Spleen (tissue), 11 donors: ENCODE data around the gene DOCK2. TPM values are rescaled to one million over a fixed set of nuclear protein-coding genes. Genes with fewer than 3 reads are reported as not detected.

Experiments
- DNase-seq: peaks from one replicate; pipeline ENCODE4 v3.0.0-alpha.2; 2020
- H3K27ac ChIP-seq, 8 donors: fragments of 200-600 bp; sonication (generic) in 7 of 8; 1 replicate in 4 of 8; 2 replicates in 4 of 8; pipeline versions ENCODE4 v1.5.0 to v1.8.0; 2016 to 2021; ENCODE audit warnings: inconsistent platforms in 4 of 8, mild to moderate bottlenecking in 4 of 8, moderate library complexity in 1 of 8
- H3K27me3 ChIP-seq, 7 donors: fragments of 200-600 bp; sonication (generic) in 6 of 7; replicated peaks in 1 of 7; 1 replicate in 4 of 7; 2 replicates in 3 of 7; pipeline versions ENCODE4 v1.5.0 to v1.8.0; 2016 to 2021; ENCODE audit warnings: inconsistent platforms in 3 of 7, mild to moderate bottlenecking in 1 of 7
- H3K36me3 ChIP-seq, 6 donors: fragments of 200-600 bp; sonication (generic) in 5 of 6; 1 replicate in 4 of 6; 2 replicates in 2 of 6; pipeline versions ENCODE4 v1.5.0 to v1.8.0; 2016 to 2021; ENCODE audit warnings: inconsistent platforms in 2 of 6
- H3K4me1 ChIP-seq, 6 donors: fragments of 200-600 bp; sonication (generic) in 5 of 6; 1 replicate in 3 of 6; 2 replicates in 3 of 6; pipeline versions ENCODE4 v1.5.0 to v1.8.0; 2016 to 2021; ENCODE audit warnings: inconsistent platforms in 3 of 6
- H3K4me3 ChIP-seq, 8 donors: fragments of 200-600 bp; sonication (generic) in 7 of 8; 1 replicate in 4 of 8; 2 replicates in 4 of 8; pipeline versions ENCODE4 v1.5.0 to v1.8.0; 2016 to 2021; ENCODE audit warnings: inconsistent platforms in 4 of 8, mild to moderate bottlenecking in 4 of 8, moderate library complexity in 2 of 8
- H3K9me3 ChIP-seq, 8 donors: fragments of 200-600 bp; sonication (generic) in 7 of 8; 1 replicate in 4 of 8; 2 replicates in 4 of 8; pipeline versions ENCODE4 v1.5.0 to v1.8.0; 2016 to 2021; ENCODE audit warnings: inconsistent platforms in 4 of 8
- POLR2A ChIP-seq, 3 donors: fragments of 450-650 bp; IDR thresholded peaks; one replicate each; pipeline ENCODE4 v1.5.1; 2017; ENCODE audit warnings: antibody characterized with exemption in 3 of 3, mild to moderate bottlenecking in 1 of 3
- POLR2AphosphoS5 ChIP-seq, 3 donors: sonication (generic); formaldehyde crosslinking; IDR thresholded peaks; one replicate each; pipeline ENCODE4 v1.5.1; 2017; ENCODE audit warnings: antibody characterized with exemption in 3 of 3
- WGBS, 5 donors: extraction: QIAGEN DNeasy Blood & Tissue Kit in 3 of 5; methylation state at CpG; one replicate each; pipeline versions ENCODE4 v1.1.5 to v1.1.7; 2013 to 2018; 5-methylcytosine and 5-hydroxymethylcytosine counted together
- intact Hi-C: fragments of 100-400 bp; cut with DNase I; formaldehyde crosslinking; loops from one replicate; pipeline ENCODE4 v1.15.0; 2023; ENCODE audit warnings: low total_unique reads
- polyA plus RNA-seq, 3 donors: library from polyadenylated mRNA; stranded (reverse); fragments of 200-250 nt; gene quantifications; one replicate each; pipeline ENCODE4 v1.2.1, GENCODE V29; 2013
- total RNA-seq, 7 donors: library from RNA; depleted of rRNA in 3 of 7; stranded (reverse); fragments of >200 nt in 3 of 7; fragmentation: NEBNext Ultra II Directional in 4 of 7; extraction: Animal tissue kit (Norgen Biotek cat#: 25700) in 4 of 7; gene quantifications; one replicate each; pipeline versions ENCODE4 v1.1.0 to v1.2.1, GENCODE V29; 2016 to 2021
- TF ChIP-seq, protein P1 (sequence below), 11 experiments: fragments of 200-600 bp in 7 of 11; fragments of 450-650 bp in 4 of 11; sonication (generic) in 4 of 11; IDR thresholded peaks in 8 of 11; conservative IDR thresholded peaks in 3 of 11; 1 replicate in 7 of 11; 2 replicates in 4 of 11; pipeline versions ENCODE4 v1.4.0 to v1.8.0; 2016 to 2021; ENCODE audit warnings: antibody characterized with exemption in 11 of 11, inconsistent platforms in 4 of 11, mild to moderate bottlenecking in 1 of 11
- donor health status: healthy with polysubstance abuse.
- donor health status: DM: no; HTN: no; CAD: no; lungs with moderate emphysema.
- donor health status: DM: no; HTN: no; CAD: no.
- donor health status: Bipolar disorder and iron deficiency.
- donor health status: healthy.
- donor health status: DM: no; HTN: no; CAD: no.
- donor health status: DM: yes; HTN: yes; CAD: no.

DOCK2 gene
- total and polyA plus RNA-seq, 10 donors: 30.6 to 321 (median 198) TPM

DNA sequence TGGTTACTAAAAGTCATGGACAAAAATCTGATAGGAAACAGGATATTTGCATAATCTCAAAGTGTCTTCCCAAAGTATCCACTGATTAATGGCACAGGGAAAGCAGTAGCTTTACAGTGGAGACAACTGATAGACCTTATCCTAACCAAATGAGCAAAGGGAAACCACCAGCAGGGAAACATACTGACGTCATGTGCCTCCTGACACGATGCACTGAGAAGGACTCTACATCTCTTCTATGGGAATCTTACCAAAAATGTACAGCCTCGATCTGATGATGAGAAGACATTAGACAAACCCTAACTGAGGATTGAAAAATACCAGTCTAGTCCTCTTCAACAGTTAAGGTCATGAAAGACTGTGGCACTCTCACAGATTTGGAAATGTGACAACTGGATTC, 177.0 kb downstream of the DOCK2 start:
- TF ChIP-seq POLR2A (IDR thresholded peaks at IDR 0.05) (no peak), POLR2AphosphoS5 (IDR thresholded peaks at IDR 0.05) (no peak)
- TF ChIP-seq, protein P1, sequence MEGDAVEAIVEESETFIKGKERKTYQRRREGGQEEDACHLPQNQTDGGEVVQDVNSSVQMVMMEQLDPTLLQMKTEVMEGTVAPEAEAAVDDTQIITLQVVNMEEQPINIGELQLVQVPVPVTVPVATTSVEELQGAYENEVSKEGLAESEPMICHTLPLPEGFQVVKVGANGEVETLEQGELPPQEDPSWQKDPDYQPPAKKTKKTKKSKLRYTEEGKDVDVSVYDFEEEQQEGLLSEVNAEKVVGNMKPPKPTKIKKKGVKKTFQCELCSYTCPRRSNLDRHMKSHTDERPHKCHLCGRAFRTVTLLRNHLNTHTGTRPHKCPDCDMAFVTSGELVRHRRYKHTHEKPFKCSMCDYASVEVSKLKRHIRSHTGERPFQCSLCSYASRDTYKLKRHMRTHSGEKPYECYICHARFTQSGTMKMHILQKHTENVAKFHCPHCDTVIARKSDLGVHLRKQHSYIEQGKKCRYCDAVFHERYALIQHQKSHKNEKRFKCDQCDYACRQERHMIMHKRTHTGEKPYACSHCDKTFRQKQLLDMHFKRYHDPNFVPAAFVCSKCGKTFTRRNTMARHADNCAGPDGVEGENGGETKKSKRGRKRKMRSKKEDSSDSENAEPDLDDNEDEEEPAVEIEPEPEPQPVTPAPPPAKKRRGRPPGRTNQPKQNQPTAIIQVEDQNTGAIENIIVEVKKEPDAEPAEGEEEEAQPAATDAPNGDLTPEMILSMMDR (IDR thresholded peaks at IDR 0.05 in 8 of 11, conservative IDR thresholded peaks at IDR 0.05 in 3 of 11): no peak
- 90 to 97% (median 93%) methylated on average over 3 of the region's 3 CpGs for WGBS, 5 donors
- peaks cover 0 to 100% (median 23%) of the 10 kb centered on the region in 6 donors for H3K36me3 ChIP-seq
- H3K4me1 ChIP-seq: peaks cover 0 to 6% (median 0%) of the 10 kb centered on the region in 6 donors
- no peaks in the 10 kb centered on the region for H3K9me3 ChIP-seq
- no peak overlapping the region for H3K4me3 ChIP-seq
- DNase-seq: no peak
- intact Hi-C loops: no loop called here
- no peaks in the 10 kb centered on the region for H3K27me3 ChIP-seq
- no peak overlapping the region for H3K27ac ChIP-seq

DNA sequence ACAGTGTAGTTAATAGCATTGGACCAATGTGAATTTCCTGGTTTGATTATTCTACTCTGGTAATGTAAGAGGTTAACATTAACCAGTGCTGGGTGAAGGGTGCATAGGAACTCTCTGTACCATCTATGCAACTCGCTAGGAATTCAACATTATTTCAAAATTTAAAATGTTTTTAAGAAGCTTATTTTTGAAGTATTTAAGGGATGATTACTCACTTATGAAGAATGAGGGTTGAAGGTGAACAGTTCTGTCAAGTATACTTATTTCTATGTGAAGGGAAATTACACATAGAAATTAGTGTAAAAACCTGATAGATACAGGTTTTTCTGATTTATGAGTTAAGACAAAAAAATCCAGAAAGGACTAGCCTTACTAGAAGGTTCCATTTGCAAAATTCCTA, 177.4 kb downstream of the DOCK2 start:
- no peak for TF ChIP-seq POLR2A (IDR thresholded peaks at IDR 0.05)
- no peak for TF ChIP-seq POLR2AphosphoS5 (IDR thresholded peaks at IDR 0.05)
- TF ChIP-seq, protein P1 (IDR thresholded peaks at IDR 0.05 in 8 of 11, conservative IDR thresholded peaks at IDR 0.05 in 3 of 11): no peak
- Histone ChIP-seq H3K36me3 (peaks cover 0 to 100% (median 26%) of the 10 kb centered on the region in 6 donors), H3K4me1 (peaks cover 0 to under 1% (median 0%) of the 10 kb centered on the region in 6 donors), H3K27ac (no peak overlapping the region), H3K9me3 (no peaks in the 10 kb centered on the region), H3K4me3 (no peak overlapping the region), H3K27me3 (no peaks in the 10 kb centered on the region)
- no peak for DNase-seq
- 90 to 98% (median 92%) methylated on average over 1 of the region's 1 CpG for WGBS, 5 donors
- intact Hi-C loops: no loop called here

DNA sequence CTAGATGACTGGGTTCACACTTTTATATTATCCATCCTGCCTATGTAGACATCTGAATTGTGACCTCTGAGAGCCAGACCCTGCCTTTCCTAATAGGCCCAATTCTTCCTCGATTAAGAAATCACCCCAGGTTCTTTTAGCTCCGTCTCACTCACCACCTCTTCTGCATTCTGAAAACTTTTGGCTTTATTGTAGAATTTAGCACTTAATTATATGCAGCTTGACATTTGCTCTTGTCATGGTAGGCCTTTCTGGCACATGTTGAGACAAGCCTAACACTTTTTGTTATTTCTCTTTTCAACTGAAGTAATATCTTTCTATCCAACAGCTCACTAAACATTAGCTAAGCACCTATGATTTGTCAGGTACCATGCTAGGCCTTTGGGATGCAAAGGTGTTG, 180.0 kb downstream of the DOCK2 start:
- intact Hi-C loops: no loop called here
- Histone ChIP-seq H3K27me3 (no peaks in the 10 kb centered on the region), H3K27ac (no peak overlapping the region), H3K4me1 (no peaks in the 10 kb centered on the region), H3K9me3 (no peaks in the 10 kb centered on the region), H3K36me3 (peaks cover 0 to 87% (median 23%) of the 10 kb centered on the region in 6 donors), H3K4me3 (no peak overlapping the region)
- DNase-seq: no peak
- TF ChIP-seq, protein P1 (IDR thresholded peaks at IDR 0.05 in 8 of 11, conservative IDR thresholded peaks at IDR 0.05 in 3 of 11): no peak
- TF ChIP-seq POLR2AphosphoS5 (IDR thresholded peaks at IDR 0.05) (no peak), POLR2A (IDR thresholded peaks at IDR 0.05) (no peak)
- 83 to 94% (median 91%) methylated on average over 2 of the region's 2 CpGs for WGBS, 5 donors

DNA sequence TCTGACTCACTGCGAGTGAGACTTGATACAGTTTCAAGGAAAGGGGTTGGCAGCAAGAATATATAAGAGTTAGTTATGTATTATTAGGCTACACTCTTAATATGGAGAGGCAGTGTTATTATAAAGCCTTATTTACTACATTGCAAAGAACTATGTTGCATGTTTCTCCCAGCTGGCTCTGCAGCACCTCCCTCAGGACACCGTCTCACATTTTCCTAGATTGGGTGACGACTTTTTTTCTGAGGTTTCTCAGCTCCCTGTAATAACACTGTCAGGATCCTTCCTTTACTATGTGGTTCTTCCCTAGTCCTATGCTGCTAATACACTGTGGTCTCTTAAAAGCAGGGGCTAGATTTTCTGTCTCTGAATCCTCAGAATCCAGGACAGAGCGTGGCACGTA, 189.5 kb downstream of the DOCK2 start:
- 82 to 92% (median 83%) methylated on average over 5 of the region's 5 CpGs for WGBS, 5 donors
- no peak for TF ChIP-seq POLR2A (IDR thresholded peaks at IDR 0.05)
- TF ChIP-seq, protein P1 (IDR thresholded peaks at IDR 0.05 in 8 of 11, conservative IDR thresholded peaks at IDR 0.05 in 3 of 11): no peak
- no peak for TF ChIP-seq POLR2AphosphoS5 (IDR thresholded peaks at IDR 0.05)
- no peaks in the 10 kb centered on the region for H3K27me3 ChIP-seq
- intact Hi-C loops: no loop called here
- H3K4me3 ChIP-seq: no peak overlapping the region
- peaks cover 0 to 27% (median 0%) of the 10 kb centered on the region in 6 donors for H3K36me3 ChIP-seq
- H3K27ac ChIP-seq: no peak overlapping the region
- no peaks in the 10 kb centered on the region for H3K9me3 ChIP-seq
- DNase-seq: no peak
- no peaks in the 10 kb centered on the region for H3K4me1 ChIP-seq
